ENCODE measurements around the gene MYO1A.

GRCh38 chr12:57051011-57051410 is 1.1 kb upstream of the MYO1A start:
- TF ChIP-seq CTCF (IDR thresholded peaks at IDR 0.05; ENCODE audit: insufficient read depth, low read length, poor library complexity, severe bottlenecking) (no peak), EZH2phosphoT487 (conservative IDR thresholded peaks at IDR 0.05; ENCODE audit: low read length) (no peak)
